SU-DHL-6 (cell line): ENCODE measurements around the gene MAPK10.

Experiments used
- H2AFZ ChIP-seq: fragments of 200-600 bp; sonication (generic); 2 replicates; pipeline ENCODE4 v1.6.1; 2014; ENCODE audit warnings: low read depth, mild to moderate bottlenecking, moderate library complexity, mixed read lengths, antibody characterized with exemption, low read length; ENCODE audit not compliant: severe bottlenecking
- H3F3A ChIP-seq: fragments of 200-600 bp; shearing (Covaris generic); 2 replicates; pipeline ENCODE4 v1.6.0; 2016; ENCODE audit warnings: antibody characterized with exemption, mild to moderate bottlenecking; ENCODE audit not compliant: insufficient read depth
- H3K27ac ChIP-seq: fragments of 200-600 bp; sonication (generic); 2 replicates; pipeline ENCODE4 v1.5.1; 2016; ENCODE audit warnings: low read depth, mild to moderate bottlenecking, low read length, moderate library complexity, mixed read lengths
- H3K27me3 ChIP-seq: fragments of 200-600 bp; sonication (generic), shearing (Covaris generic); 2 replicates; pipeline ENCODE4 v1.6.0; 2014; ENCODE audit warnings: mild to moderate bottlenecking, low read length
- H3K36me3 ChIP-seq: fragments of 200-600 bp; sonication (generic); 2 replicates; pipeline ENCODE4 v1.6.1; 2014; ENCODE audit warnings: mild to moderate bottlenecking, low read length, mixed read lengths
- H3K4me2 ChIP-seq: fragments of 300-600, 200-600 bp; shearing (Covaris generic), sonication (generic); 2 replicates; pipeline ENCODE4 v1.6.0; 2014; ENCODE audit warnings: low read length, low read depth, mild to moderate bottlenecking; ENCODE audit not compliant: poor library complexity, severe bottlenecking
- H3K4me3 ChIP-seq: fragments of 200-600 bp; sonication (generic); 2 replicates; pipeline ENCODE4 v1.5.1; 2014; ENCODE audit warnings: antibody characterized with exemption, low read length, mild to moderate bottlenecking, mixed read lengths; ENCODE audit not compliant: insufficient read depth, poor library complexity, severe bottlenecking
- H3K79me2 ChIP-seq: fragments of 200-600 bp; sonication (generic); 2 replicates; pipeline ENCODE4 v1.6.1; 2014; ENCODE audit warnings: mild to moderate bottlenecking, low read length, moderate library complexity; ENCODE audit not compliant: insufficient read depth
- H3K9ac ChIP-seq: fragments of 200-600 bp; sonication (generic); 2 replicates; pipeline ENCODE4 v1.7.0; 2014; ENCODE audit warnings: mild to moderate bottlenecking, low read length
- H3K9me2 ChIP-seq: fragments of 200-600 bp; sonication (generic); replicated peaks from 2 replicates; pipeline ENCODE4 v1.6.1; 2014; ENCODE audit warnings: low read length; ENCODE audit not compliant: insufficient read depth
- H3K9me3 ChIP-seq: fragments of 200-600 bp; sonication (generic); 2 replicates; pipeline ENCODE4 v1.6.1; 2014; ENCODE audit warnings: low read length, mixed read lengths; ENCODE audit not compliant: insufficient read depth
- H4K20me1 ChIP-seq: fragments of 200-600 bp; sonication (generic); 2 replicates; pipeline ENCODE4 v1.6.1; 2014; ENCODE audit warnings: low read depth, mild to moderate bottlenecking, antibody characterized with exemption, low read length, moderate library complexity, mixed read lengths
- EZH2phosphoT487 ChIP-seq: fragments of 200-600 bp; sonication (generic), shearing (Covaris generic); conservative IDR thresholded peaks from 2 replicates; pipeline ENCODE4 v1.6.1; 2018; ENCODE audit warnings: mild to moderate bottlenecking, antibody characterized with exemption, low read length, moderate library complexity, mixed read lengths
- TF ChIP-seq, protein P1 (sequence below): fragments of 200-600 bp; sonication (generic); IDR thresholded peaks from one replicate; pipeline ENCODE4 v1.5.1; 2017; ENCODE audit warnings: antibody characterized with exemption, mild to moderate bottlenecking, low read length, moderate library complexity; ENCODE audit not compliant: insufficient read depth, poor library complexity, severe bottlenecking

The MAPK10 gene

DNA sequence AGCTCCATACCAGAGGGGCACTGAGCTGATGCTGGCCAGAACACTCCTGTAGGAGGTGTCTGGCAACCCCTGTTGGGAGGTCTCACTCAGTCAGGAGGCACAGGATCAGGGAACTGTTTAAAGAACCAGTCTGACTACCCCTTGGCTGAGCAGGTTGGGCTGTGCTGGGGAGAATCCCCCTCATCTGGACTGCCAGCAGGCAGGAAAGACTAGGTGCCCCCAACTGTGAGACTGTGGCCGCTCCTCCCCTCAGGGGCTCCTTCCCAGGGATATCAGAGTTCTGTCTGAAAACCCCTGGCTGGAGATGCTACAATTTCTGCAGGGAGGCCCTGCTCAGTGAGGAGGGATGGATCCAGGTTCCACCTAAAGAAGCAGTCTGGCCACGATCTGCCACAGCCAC, 245.3 kb downstream of the MAPK10 start:
- Histone ChIP-seq H3K4me3 (no peak overlapping the region), H3K36me3 (no peaks in the 10 kb centered on the region), H3K9ac (no peak overlapping the region), H3K9me3 (no peaks in the 10 kb centered on the region), H3K27me3 (no peaks in the 10 kb centered on the region), H3K27ac (no peak overlapping the region), H3K4me2 (no peak overlapping the region), H4K20me1 (no peaks in the 10 kb centered on the region), H3K79me2 (no peaks in the 10 kb centered on the region), H3K9me2 (no peaks in the 10 kb centered on the region), H3F3A (no peaks in the 10 kb centered on the region), H2AFZ (no peak overlapping the region)
- no peak for TF ChIP-seq EZH2phosphoT487
- TF ChIP-seq, protein P1, sequence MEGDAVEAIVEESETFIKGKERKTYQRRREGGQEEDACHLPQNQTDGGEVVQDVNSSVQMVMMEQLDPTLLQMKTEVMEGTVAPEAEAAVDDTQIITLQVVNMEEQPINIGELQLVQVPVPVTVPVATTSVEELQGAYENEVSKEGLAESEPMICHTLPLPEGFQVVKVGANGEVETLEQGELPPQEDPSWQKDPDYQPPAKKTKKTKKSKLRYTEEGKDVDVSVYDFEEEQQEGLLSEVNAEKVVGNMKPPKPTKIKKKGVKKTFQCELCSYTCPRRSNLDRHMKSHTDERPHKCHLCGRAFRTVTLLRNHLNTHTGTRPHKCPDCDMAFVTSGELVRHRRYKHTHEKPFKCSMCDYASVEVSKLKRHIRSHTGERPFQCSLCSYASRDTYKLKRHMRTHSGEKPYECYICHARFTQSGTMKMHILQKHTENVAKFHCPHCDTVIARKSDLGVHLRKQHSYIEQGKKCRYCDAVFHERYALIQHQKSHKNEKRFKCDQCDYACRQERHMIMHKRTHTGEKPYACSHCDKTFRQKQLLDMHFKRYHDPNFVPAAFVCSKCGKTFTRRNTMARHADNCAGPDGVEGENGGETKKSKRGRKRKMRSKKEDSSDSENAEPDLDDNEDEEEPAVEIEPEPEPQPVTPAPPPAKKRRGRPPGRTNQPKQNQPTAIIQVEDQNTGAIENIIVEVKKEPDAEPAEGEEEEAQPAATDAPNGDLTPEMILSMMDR = no peak

DNA sequence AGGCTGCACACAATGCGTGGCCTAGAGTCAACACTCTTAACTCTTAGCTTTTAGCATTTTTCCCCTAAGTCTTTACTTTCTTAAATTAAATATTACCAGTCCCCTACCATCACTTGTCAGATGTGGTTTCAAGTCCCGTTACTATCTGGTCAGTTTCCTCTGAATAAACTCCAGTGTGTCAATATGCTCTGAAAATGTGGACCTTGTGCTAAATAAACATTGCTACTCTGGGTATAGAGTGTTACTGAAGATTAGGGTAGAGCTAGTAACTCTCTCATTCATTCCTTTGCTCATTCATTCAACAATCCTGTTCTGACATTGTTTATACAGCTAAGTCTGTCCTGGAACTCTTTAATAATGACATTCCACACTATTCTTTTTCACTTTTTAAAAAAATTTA, 251.0 kb downstream of the MAPK10 start:
- no peaks in the 10 kb centered on the region for H3K79me2 ChIP-seq
- TF ChIP-seq, protein P1 = no peak
- TF ChIP-seq EZH2phosphoT487 = no peak
- H3K4me3 ChIP-seq = no peak overlapping the region
- H3K27me3 ChIP-seq = no peaks in the 10 kb centered on the region
- no peak overlapping the region for H3K9ac ChIP-seq
- no peaks in the 10 kb centered on the region for H3K9me2 ChIP-seq
- H4K20me1 ChIP-seq = no peaks in the 10 kb centered on the region
- no peak overlapping the region for H2AFZ ChIP-seq
- no peaks in the 10 kb centered on the region for H3K9me3 ChIP-seq
- H3K27ac ChIP-seq = no peak overlapping the region
- H3K36me3 ChIP-seq = no peaks in the 10 kb centered on the region
- no peak overlapping the region for H3K4me2 ChIP-seq
- H3F3A ChIP-seq = no peaks in the 10 kb centered on the region

DNA sequence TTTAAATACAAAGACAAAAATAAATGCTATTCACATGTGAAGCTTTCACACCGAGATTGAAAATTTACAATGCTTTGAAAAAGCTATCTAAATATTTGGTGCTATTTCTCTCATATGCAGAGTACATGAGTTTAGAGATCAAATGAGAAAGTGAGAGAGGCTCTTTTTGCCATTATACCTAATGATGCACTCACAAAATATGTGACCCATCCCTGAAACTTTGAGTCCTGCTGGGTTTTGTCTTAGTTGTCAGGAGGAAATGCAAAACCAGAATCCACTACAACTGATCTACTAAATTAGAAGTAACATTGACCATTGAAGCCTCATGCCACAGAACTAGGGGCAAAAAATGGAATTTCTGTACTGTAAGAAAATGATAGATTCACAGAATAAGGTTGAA, 251.7 kb downstream of the MAPK10 start:
- H3K4me3 ChIP-seq = no peak overlapping the region
- no peaks in the 10 kb centered on the region for H3K36me3 ChIP-seq
- H3K9me3 ChIP-seq = no peaks in the 10 kb centered on the region
- H4K20me1 ChIP-seq = no peaks in the 10 kb centered on the region
- no peaks in the 10 kb centered on the region for H3F3A ChIP-seq
- no peak overlapping the region for H2AFZ ChIP-seq
- H3K27me3 ChIP-seq = no peaks in the 10 kb centered on the region
- H3K9ac ChIP-seq = no peak overlapping the region
- no peak for TF ChIP-seq EZH2phosphoT487
- TF ChIP-seq, protein P1 = no peak
- H3K79me2 ChIP-seq = no peaks in the 10 kb centered on the region
- H3K27ac ChIP-seq = no peak overlapping the region
- H3K4me2 ChIP-seq = no peak overlapping the region
- no peaks in the 10 kb centered on the region for H3K9me2 ChIP-seq
